Stomach (tissue), 4 donors: Measurements from ENCODE around the gene ZCCHC7.

Experiments used
- EP300 ChIP-seq: sonication (generic); formaldehyde crosslinking; IDR thresholded peaks from one replicate; pipeline ENCODE4 v1.6.1; 2017; ENCODE audit warnings: antibody characterized with exemption
- POLR2AphosphoS5 ChIP-seq, 3 donors: sonication (generic); formaldehyde crosslinking; IDR thresholded peaks; one replicate each; pipeline ENCODE4 v1.6.1; 2016; ENCODE audit warnings: antibody characterized with exemption in 3 of 3
- TF ChIP-seq, protein P1 (sequence below), 7 experiments: fragments of 450-650 bp in 4 of 7; fragments of 200-600 bp in 3 of 7; sonication (generic) in 3 of 7; IDR thresholded peaks; one replicate each; pipeline ENCODE4 v1.5.1; 2016 to 2019; ENCODE audit warnings: antibody characterized with exemption in 7 of 7, control low read depth in 2 of 7, mild to moderate bottlenecking in 1 of 7

DNA sequence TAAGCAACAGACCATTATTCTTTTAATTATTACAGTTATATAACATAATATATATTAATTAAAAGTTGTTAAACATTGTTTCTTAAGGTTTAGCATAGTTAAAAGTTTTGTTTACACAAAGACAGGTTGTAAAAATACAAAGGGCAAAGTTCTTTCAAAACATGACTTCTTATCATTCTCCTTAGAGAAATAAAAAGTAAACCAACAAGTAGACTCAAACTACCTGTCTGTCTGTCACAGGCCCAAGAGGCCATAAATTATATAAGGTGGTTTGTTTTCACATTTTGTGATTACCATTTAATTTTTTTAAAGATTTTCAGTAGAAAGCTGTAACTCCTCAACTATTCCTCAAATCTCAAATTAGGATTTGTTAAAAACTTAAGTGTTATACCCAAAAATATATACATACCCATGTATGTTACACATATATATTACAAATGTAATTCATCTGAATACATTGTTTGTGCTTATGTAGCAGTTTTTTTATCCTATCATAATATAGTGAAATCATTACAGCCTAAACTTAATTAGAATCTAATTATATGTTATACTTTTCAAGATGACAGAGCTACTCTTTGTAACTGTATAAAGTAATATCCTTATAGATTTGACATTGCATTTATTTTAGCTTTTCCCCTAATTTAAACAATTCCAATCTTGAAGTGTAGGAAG lies 208.3 kb downstream of the ZCCHC7 start:
- TF ChIP-seq, protein P1, sequence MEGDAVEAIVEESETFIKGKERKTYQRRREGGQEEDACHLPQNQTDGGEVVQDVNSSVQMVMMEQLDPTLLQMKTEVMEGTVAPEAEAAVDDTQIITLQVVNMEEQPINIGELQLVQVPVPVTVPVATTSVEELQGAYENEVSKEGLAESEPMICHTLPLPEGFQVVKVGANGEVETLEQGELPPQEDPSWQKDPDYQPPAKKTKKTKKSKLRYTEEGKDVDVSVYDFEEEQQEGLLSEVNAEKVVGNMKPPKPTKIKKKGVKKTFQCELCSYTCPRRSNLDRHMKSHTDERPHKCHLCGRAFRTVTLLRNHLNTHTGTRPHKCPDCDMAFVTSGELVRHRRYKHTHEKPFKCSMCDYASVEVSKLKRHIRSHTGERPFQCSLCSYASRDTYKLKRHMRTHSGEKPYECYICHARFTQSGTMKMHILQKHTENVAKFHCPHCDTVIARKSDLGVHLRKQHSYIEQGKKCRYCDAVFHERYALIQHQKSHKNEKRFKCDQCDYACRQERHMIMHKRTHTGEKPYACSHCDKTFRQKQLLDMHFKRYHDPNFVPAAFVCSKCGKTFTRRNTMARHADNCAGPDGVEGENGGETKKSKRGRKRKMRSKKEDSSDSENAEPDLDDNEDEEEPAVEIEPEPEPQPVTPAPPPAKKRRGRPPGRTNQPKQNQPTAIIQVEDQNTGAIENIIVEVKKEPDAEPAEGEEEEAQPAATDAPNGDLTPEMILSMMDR (IDR thresholded peaks at IDR 0.05): no peak
- TF ChIP-seq POLR2AphosphoS5 (IDR thresholded peaks at IDR 0.05) (no peak), EP300 (no peak)
